DMS53 treated with DMSO at 0.1 percent for 48 hours (cell line): Measurements from ENCODE around the gene EIF4A2.
A peak's percentile ranks its signal among the peaks of the same experiment; 100 is the strongest.
"Not testable (repeated sequence)": the region's sequence is repeated elsewhere in the genome, so short reads cannot be mapped to it uniquely, and the experiment has no call there.

ENCODE experiments used
- DNase-seq: peaks from one replicate; lab custom pipeline; 2025; ENCODE audit not compliant: unreplicated experiment; lab: John Stamatoyannopoulos, UW

The EIF4A2 gene

DNA sequence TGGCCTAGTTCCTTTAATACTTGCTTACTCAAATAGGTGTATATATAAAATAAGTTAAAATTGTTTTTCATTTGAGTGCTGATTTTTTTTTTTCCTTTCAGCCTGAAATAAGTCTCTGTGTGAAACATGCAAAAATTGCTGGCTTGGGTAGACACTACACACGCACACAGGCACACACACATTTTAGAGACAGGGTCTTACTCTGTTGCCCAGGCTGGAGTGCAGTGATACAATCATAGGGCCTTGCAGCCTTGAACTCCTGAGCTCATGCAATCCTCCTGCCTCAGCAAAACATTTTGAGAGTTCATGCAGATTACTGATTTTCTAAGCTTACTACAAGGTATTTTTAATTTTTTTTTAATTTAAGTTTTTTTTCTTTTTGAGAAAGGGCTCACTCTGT, 35.6 kb downstream of the EIF4A2 start:
- no peak for DNase-seq

- peak; percentile 22 for DNase-seq
These were observed 38.3 kb downstream of the EIF4A2 start for GRCh38 chr3:186821429-186822387.

DNA sequence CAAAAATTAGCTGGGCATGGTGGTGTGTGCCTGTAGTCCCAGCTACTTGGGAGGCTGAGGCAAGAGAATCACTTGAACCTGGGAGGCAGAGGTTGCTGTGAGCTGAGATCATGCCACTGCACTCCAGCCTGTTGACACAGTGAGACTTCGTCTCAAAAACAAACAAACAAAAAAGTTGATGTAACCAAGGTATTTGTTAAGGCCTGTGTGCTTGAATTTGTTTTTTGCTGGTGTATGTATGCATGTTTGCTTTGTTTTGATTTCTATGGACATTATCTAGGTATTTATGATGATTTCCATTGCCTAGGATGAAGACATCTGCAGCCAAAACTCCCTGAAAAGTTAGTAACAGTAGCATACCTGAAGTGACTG, 39.0 kb downstream of the EIF4A2 start:
- DNase-seq, result not testable (repeated sequence)

GRCh38 chr3:186823386-186823785, 40.0 kb downstream of the EIF4A2 start:
- no peak for DNase-seq

GRCh38 chr3:186824430-186825139, 41.2 kb downstream of the EIF4A2 start:
- no peak for DNase-seq

DNA sequence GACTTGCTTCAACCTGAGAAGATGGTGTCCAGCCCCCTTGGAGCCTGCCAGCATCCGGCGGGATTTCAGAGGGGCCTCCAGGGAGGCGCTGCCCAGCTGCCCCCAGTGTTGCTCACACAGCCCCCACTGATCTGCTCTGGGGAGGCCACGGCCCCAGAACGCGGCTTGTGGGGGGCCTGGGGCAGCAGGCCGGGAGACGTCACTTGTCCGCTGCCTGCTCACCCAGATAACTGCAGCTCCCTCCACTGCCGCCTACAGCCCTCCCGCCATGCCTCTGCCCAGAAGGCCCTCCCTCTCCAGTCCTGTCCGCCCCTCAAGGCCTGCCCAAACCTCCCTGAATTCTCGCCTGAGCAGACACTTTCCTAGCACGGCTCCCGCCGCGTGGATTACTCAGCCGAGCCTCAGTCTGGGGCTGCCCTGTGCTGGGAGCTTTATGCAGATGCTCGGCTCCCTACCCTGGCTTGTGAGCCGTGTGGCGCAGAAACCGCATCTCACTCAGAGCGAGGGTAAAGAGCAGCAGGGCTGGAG, 42.0 kb downstream of the EIF4A2 start:
- DNase-seq, result no peak

DNA sequence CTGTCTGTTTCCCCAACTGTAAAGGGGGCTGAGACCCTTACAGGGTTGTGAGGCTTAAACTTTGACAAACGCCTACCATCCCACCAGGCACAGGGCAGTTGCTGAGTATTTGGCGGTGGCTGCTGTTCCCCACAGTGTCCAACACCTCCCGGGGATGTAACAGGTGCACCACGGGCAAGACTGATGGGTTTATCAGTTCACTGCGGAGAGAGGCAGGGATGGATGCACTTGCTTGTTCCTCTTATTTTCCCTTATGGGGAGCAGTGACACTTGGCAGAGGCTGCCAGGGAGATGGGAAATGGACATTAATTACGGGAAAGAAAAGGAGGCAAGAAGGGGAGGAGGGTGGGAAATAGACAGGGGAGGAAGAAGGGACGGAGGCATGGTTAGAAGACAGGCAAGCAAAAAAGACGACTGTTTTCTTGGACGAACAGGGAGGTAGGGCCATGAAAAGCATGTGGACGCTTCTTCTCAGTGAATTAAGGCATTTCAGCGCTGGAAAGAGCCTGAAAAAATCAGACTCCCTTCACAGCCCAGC, 42.6 kb downstream of the EIF4A2 start:
- DNase-seq, result no peak

- peak; percentile 5 for DNase-seq
These were observed 43.1 kb downstream of the EIF4A2 start for GRCh38 chr3:186826410-186826975.

GRCh38 chr3:186826976-186827857, 43.8 kb downstream of the EIF4A2 start:
- peak; percentile 63 for DNase-seq

GRCh38 chr3:186828340-186828739, 45.0 kb downstream of the EIF4A2 start:
- no peak for DNase-seq

DNA sequence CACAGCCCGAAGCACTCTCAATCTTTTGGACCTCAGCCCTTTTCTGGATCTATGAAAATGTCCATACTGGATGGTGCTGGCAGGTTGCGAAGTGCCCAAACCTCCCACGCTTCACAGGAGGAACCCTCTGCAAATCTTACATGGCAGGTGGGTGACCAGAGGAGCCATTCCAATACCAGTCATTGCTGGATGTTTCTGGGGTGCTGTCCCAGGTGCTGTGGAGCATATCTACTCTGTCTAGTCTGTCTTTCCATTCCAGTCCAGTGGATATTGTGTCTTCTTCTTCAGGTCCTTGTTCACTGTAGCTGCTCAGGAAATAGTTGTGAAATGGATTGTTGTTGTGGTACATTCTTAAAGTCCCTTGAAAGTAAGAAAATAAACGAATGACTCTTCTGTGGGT, 48.4 kb downstream of the EIF4A2 start:
- DNase-seq, result no peak

DNA sequence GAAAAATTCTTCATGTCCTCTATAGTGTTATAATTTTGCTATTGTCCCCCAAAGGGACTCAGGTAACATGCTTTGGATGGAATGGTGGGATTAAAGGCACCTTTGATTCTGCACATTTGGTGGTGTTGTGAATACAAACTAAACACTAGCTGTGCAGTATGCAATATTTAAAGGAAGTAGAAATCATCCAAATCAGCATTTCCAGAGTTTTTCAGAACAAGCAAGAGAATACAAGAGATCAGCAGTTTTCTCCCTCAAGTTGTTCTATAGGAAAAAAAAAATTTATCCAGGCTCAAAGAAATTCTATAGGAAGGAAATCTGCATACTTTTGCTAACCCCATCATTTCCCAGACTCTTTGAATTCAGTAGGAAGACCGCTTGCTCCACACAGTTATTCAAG, 48.9 kb downstream of the EIF4A2 start:
- no peak for DNase-seq
